ENCODE data around the gene MAP1A.

- TF ChIP-seq CTCF (IDR thresholded peaks at IDR 0.05; ENCODE audit: low read depth, low read length) (peak; percentile 76), POLR2A (IDR thresholded peaks at IDR 0.05; ENCODE audit: extremely low read depth, insufficient read length) (no peak)
- TF ChIP-seq, protein P1, sequence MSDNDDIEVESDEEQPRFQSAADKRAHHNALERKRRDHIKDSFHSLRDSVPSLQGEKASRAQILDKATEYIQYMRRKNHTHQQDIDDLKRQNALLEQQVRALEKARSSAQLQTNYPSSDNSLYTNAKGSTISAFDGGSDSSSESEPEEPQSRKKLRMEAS (IDR thresholded peaks at IDR 0.05; ENCODE audit: low read depth, low read length): no peak
Observed at GRCh38 chr15:43514241-43515057, 3.0 kb upstream of the MAP1A start.
